Calu3 (cell line): Measurements from ENCODE around the gene NAIF1. TPM values are rescaled to one million over a fixed set of nuclear protein-coding genes. Genes with fewer than 3 reads are reported as not detected.

Experiments used
- BruUV-seq: library from RNA; stranded (reverse); fragments of 400-500 nt; replicated peaks from 2 replicates; lab custom pipeline; 2021; lab: Mats Ljungman, UMichigan
- CTCF ChIA-PET: fragments of 300-600 bp; sonication (Branson Sonifier 250); formaldehyde crosslinking; loops from one replicate; lab custom pipeline; 2022; ENCODE audit warnings: antibody characterized with exemption; lab: Charles Lee
- DNase-seq: peaks from one replicate; pipeline ENCODE4 v3.0.0; 2022
- H3K27ac Mint-ChIP-seq: one replicate; pipeline ENCODE4 v1.8.0; 2022; ENCODE audit warnings: mixed read lengths; ENCODE audit not compliant: unreplicated experiment
- H3K27me3 Mint-ChIP-seq: one replicate; pipeline ENCODE4 v1.8.0; 2022; ENCODE audit warnings: mixed read lengths; ENCODE audit not compliant: unreplicated experiment
- H3K36me3 Mint-ChIP-seq: one replicate; pipeline ENCODE4 v1.8.0; 2022; ENCODE audit warnings: mild to moderate bottlenecking, moderate library complexity, mixed read lengths; ENCODE audit not compliant: insufficient read depth, unreplicated experiment
- H3K4me1 Mint-ChIP-seq: one replicate; pipeline ENCODE4 v1.8.0; 2022; ENCODE audit warnings: mild to moderate bottlenecking, low read depth, mixed read lengths; ENCODE audit not compliant: unreplicated experiment
- H3K4me3 Mint-ChIP-seq: one replicate; pipeline ENCODE4 v1.8.0; 2022; ENCODE audit warnings: mild to moderate bottlenecking, low read depth, moderate library complexity, mixed read lengths; ENCODE audit not compliant: unreplicated experiment
- H3K9me3 Mint-ChIP-seq: one replicate; pipeline ENCODE4 v1.8.0; 2022; ENCODE audit warnings: low read depth, mixed read lengths; ENCODE audit not compliant: unreplicated experiment
- CTCF ChIP-seq: fragments of 200-600 bp; IDR thresholded peaks from one replicate; pipeline ENCODE4 v1.8.0; 2022; ENCODE audit warnings: antibody characterized with exemption; ENCODE audit not compliant: unreplicated experiment
- intact Hi-C: fragments of 100-400 bp; cut with micrococcal nuclease; formaldehyde crosslinking; loops from one replicate; pipeline ENCODE4 v1.10.0; 2022; ENCODE audit not compliant: unreplicated experiment
- total RNA-seq: library from RNA; stranded (reverse); gene quantifications from 2 replicates; pipeline ENCODE4 v1.2.3, GENCODE V29; 2022

The NAIF1 gene
- total RNA-seq, 1 experiment from 2014 or later = 9.0 TPM

GRCh38 chr9:128108269-128109049 is 41.3 kb upstream of the NAIF1 start:
- H3K27me3 Mint-ChIP-seq = no peaks in the 10 kb centered on the region
- no peaks in the 10 kb centered on the region for H3K9me3 Mint-ChIP-seq
- CTCF ChIA-PET = no interaction called here
- intact Hi-C loops = no loop called here
- no peak for TF ChIP-seq CTCF
- no peak overlapping the region for H3K4me3 Mint-ChIP-seq
- no peaks in the 10 kb centered on the region for H3K4me1 Mint-ChIP-seq
- peaks cover 67% of the 10 kb centered on the region for H3K36me3 Mint-ChIP-seq
- DNase-seq = no peak
- no TSS peak for BruUV-seq
- peak overlapping the region; percentile 85 for H3K27ac Mint-ChIP-seq

DNA sequence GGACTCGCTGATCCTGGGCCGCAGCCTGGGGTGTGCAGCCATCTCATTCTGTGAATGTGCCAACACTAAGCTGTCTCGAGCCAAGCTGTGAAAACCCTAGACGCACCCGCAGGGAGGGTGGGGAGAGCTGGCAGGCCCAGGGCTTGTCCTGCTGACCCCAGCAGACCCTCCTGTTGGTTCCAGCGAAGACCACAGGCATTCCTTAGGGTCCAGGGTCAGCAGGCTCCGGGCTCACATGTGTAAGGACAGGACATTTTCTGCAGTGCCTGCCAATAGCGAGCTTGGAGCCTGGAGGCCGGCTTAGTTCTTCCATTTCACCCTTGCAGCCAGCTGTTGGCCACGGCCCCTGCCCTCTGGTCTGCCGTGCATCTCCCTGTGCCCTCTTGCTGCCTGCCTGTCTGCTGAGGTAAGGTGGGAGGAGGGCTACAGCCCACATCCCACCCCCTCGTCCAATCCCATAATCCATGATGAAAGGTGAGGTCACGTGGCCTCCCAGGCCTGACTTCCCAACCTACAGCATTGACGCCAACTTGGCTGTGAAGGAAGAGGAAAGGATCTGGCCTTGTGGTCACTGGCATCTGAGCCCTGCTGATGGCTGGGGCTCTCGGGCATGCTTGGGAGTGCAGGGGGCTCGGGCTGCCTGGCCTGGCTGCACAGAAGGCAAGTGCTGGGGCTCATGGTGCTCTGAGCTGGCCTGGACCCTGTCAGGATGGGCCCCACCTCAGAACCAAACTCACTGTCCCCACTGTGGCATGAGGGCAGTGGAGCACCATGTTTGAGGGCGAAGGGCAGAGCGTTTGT is 40.5 kb upstream of the NAIF1 start:
- Mint-ChIP-seq H3K4me3 (no peak overlapping the region), H3K36me3 (peaks cover 71% of the 10 kb centered on the region), H3K9me3 (no peaks in the 10 kb centered on the region), H3K27me3 (no peaks in the 10 kb centered on the region), H3K4me1 (no peaks in the 10 kb centered on the region), H3K27ac (peak overlapping the region; percentile 85)
- DNase-seq = no peak
- no peak for TF ChIP-seq CTCF
- intact Hi-C loops = no loop called here
- no TSS peak for BruUV-seq
- CTCF ChIA-PET = interaction anchor here (0.5 kb wide), 1 partner anchor 8 kb away, joined by 3 read pairs; no protein-coding TSS in a partner anchor

- Mint-ChIP-seq H3K27me3 (no peaks in the 10 kb centered on the region), H3K4me1 (no peaks in the 10 kb centered on the region), H3K4me3 (no peak overlapping the region), H3K9me3 (no peaks in the 10 kb centered on the region), H3K36me3 (peaks cover 77% of the 10 kb centered on the region), H3K27ac (peak overlapping the region; percentile 85)
- CTCF ChIA-PET = interaction anchor here (0.5 kb wide), 1 partner anchor 9 kb away, joined by 3 read pairs; no protein-coding TSS in a partner anchor
- intact Hi-C loops = no loop called here
- no peak for TF ChIP-seq CTCF
- no peak for DNase-seq
- no TSS peak for BruUV-seq
Observed at GRCh38 chr9:128106940-128107467, 39.9 kb upstream of the NAIF1 start.

GRCh38 chr9:128106181-128106939 is 39.2 kb upstream of the NAIF1 start:
- Mint-ChIP-seq H3K9me3 (no peaks in the 10 kb centered on the region), H3K27ac (peak overlapping the region; percentile 23), H3K4me3 (no peak overlapping the region), H3K27me3 (no peaks in the 10 kb centered on the region), H3K36me3 (peaks cover 77% of the 10 kb centered on the region), H3K4me1 (no peaks in the 10 kb centered on the region)
- no TSS peak for BruUV-seq
- TF ChIP-seq CTCF = no peak
- CTCF ChIA-PET = no interaction called here
- intact Hi-C loops = no loop called here
- no peak for DNase-seq
